CD4-positive, alpha-beta T cell treated with Interleukin-10 for 1 hour (primary cell): ENCODE measurements around the gene QPCTL.
"Not testable (repeated sequence)": the region's sequence is repeated elsewhere in the genome, so short reads cannot be mapped to it uniquely, and the experiment has no call there.

Experiments
- DNase-seq: peaks from one replicate; pipeline ENCODE4 v3.0.0-alpha.2; 2020

Gene QPCTL

DNA sequence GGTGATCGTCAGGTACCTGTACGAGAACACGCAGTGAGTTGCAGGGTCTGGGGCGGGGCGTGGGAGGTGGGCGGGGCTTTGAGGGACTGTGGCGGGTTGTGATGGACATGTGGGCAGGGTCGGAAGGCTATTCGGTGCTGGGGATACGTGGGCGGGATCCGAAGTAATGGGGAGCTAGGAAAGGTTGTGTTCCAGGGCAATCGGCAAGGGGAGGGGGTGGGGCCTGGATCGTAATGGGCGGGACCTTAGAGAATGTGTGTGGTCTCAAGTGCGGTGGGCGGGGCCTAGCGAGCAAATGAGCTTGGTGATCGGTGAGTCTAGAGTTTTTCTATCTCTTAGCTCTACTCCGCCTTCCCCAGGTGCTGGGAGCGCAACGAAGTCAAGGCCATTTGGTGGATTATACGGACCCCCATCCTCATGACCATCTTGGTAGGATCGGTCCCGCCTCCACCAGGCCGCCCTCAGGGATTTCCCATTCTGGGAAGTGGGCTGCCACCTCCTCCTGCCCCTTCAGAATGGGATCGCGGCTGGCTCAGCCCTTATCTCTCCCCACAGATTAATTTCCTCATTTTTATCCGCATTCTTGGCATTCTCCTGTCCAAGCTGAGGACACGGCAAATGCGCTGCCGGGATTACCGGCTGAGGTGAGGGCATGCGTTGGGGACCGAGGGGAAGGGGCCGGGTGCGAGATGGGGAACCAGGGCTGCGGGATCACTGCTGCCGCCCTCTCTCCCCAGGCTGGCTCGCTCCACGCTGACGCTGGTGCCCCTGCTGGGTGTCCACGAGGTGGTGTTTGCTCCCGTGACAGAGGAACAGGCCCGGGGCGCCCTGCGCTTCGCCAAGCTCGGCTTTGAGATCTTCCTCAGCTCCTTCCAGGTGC is 14.9 kb upstream of the QPCTL start:
- DNase-seq, result peak; percentile 87

DNA sequence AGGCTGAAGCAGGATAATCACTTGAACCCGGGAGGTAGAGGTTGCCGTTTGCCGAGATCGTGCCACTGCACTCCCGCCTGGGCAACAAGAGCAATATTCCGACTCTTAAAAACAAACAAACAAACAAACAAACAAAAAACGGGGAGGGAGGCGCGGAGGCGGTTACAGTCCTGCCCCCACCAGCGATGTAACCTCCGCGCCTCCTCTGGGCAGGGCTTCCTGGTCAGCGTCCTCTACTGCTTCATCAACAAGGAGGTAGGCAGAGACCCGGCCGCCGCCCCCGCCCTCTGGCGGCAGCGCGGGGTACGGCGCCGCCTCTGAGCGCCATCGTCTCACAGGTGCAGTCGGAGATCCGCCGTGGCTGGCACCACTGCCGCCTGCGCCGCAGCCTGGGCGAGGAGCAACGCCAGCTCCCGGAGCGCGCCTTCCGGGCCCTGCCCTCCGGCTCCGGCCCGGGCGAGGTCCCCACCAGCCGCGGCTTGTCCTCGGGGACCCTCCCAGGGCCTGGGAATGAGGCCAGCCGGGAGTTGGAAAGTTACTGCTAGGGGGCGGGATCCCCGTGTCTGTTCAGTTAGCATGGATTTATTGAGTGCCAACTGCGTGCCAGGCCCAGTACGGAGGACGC is 11.0 kb upstream of the QPCTL start:
- DNase-seq, result peak; percentile 91

GRCh38 chr19:45682117-45682516 is 10.3 kb upstream of the QPCTL start:
- no peak for DNase-seq

DNA sequence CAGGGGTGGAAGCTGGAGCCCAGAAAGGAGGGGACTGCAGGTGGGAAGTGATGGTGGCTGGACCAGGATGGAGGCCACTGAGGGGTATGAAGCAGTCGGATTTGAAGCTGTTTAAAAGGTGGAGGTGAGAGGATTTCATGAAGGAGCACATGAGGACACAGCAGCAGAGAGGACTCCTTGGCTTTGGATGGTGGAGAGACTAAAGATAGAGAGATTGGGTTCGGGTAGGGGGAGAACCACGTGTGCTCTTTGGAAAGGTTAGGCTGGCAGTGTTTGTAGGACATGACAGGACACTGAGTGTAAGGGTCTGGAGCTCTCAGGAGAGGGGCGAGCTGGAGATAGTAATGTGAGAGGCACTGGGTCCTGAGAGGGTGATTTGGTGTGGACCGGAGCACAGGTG is 9.6 kb upstream of the QPCTL start:
- no peak for DNase-seq

GRCh38 chr19:45685045-45685444 is 7.4 kb upstream of the QPCTL start:
- DNase-seq, result not testable (repeated sequence)

- no peak for DNase-seq
Measured at GRCh38 chr19:45687599-45687998, 4.9 kb upstream of the QPCTL start.

- DNase-seq, result peak; percentile 94
Measured at GRCh38 chr19:45691516-45692186, 815 bp upstream of the QPCTL start, which contains the start of gene SNRPD2. SNRPD2 (minus strand) TSS chr19:45691953; CDS start chr19:45691888, 65 bp downstream.

- DNase-seq, result peak; percentile 70
Measured at GRCh38 chr19:45693106-45693788, 781 bp downstream of the QPCTL start.

DNA sequence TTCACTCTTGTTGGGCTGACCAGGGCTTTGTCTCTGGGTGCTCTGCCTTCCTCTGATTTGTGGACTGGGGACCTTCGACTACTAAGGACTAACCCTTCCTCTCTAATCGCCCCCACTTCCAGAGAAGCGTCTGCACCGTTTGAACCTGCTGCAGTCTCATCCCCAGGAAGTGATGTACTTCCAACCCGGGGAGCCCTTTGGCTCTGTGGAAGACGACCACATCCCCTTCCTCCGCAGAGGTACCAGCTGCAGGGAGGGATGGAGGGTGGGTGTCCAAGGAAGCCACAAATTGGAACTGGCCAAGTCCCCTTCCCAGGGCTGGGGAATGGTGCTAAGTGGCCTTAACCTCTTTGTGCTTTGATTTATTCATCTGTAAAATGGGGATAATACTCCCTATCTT is 9.2 kb downstream of the QPCTL start:
- no peak for DNase-seq

GRCh38 chr19:45705115-45705514 is 12.6 kb downstream of the QPCTL start:
- DNase-seq, result no peak

DNA sequence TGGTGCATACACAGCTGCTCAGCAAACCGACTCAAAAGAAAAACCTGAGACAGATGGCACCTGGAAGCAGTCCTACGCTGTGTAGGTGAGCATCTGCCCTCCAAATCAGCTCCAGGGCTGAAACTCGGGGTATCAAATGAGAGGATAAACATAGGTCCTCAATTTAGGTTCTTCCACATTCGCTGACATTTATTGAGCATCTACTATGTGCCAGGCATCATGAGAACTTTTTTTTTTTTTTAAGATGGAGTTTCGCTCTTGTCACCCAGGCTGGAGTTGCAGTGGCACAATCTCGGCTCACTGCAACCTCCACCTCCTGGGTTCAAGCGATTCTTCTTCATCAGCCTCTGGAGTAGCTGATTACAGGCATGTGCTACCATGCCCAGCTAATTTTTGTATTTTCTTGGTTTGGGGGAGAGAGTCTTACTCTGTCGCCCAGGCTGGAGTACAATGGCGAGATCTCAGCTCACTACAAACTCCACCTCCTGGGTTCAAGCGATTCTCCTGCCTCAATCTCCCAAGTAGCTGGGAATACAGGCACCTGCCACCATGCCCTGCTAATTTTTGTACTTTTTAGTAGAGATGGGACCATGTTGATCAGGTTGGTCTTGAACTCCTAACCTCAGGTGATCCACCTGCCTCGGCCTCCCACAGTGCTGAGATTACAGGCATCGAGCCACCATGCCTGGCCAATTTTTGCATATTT is 13.4 kb downstream of the QPCTL start:
- DNase-seq, result no peak

DNA sequence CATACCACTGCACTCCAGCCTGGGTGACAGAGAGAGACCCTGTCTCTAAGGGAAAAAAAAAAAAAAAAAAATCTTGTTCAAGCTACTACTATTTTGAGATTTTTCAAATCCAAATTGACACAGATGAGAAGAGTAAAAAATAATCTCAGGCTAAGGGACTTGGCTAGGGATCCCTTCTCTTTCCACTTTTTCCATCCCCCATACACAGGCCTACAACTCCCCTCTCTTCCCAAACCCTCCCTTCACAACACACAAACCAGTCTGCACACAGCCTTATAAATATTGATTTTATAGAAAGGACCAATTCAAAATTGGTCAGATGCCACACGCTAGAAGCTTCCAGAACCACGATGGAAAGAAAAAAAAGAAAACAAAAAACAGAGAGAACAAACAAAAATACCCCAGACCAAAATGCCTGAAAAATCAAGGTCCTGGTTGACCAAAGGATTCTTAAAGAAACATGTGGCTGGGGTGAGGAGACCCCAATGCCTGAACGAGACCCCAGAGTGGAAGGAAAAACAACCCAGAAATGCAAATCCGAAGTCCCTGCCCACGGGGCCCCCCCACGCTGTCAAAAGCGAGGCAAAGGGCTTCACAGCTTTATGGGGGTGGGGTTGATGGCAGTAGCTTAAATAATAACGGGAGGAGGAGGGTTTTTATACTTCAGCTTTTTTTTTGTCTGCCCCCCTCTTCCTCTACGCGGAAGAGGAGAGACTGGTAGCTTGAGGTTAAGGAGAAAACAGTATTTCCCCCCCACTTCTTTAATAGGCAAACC is 18.1 kb downstream of the QPCTL start:
- DNase-seq, result no peak

- no peak for DNase-seq
Measured at GRCh38 chr19:45711851-45712698, 19.6 kb downstream of the QPCTL start.

- DNase-seq, result no peak
Measured at GRCh38 chr19:45712699-45713067, 20.2 kb downstream of the QPCTL start.

GRCh38 chr19:45713141-45713540 is 20.7 kb downstream of the QPCTL start:
- DNase-seq, result no peak

- no peak for DNase-seq
Measured at GRCh38 chr19:45715139-45715538, 22.7 kb downstream of the QPCTL start.

DNA sequence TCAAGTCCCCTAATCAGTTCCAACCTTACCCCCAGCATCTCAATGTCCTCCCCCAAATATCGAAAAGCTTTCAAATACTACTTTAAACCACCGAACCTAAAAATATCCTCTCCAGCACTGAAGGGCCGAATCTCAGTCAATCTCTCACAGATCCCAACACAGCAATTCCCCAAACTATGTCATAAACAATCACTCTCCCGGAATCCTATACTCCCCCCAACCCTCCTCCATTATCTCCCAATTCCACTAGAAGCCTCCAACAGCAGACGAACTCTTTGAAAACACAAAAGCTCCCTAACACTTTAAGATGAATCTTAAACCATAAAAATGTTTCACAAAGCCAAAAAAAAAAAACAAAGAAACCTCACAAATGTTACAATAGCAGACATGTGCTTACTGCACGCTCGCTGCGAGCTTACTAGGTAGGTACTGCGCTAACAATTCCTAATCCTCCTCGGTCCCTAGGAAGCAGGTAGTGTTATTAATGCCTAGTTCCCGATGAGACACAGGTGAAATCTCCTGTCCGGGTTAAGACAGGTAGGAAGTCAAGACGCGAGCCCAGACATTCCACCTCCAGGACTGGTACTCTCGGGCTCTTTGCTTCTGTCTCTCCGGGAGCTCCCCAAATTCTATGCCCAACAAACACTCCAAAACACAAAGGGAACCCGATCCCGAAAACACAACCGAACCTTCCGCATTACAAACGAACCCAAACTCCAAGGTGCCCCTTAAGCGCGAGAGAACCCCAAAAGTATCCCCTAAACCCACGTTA is 24.1 kb downstream of the QPCTL start:
- no peak for DNase-seq

DNA sequence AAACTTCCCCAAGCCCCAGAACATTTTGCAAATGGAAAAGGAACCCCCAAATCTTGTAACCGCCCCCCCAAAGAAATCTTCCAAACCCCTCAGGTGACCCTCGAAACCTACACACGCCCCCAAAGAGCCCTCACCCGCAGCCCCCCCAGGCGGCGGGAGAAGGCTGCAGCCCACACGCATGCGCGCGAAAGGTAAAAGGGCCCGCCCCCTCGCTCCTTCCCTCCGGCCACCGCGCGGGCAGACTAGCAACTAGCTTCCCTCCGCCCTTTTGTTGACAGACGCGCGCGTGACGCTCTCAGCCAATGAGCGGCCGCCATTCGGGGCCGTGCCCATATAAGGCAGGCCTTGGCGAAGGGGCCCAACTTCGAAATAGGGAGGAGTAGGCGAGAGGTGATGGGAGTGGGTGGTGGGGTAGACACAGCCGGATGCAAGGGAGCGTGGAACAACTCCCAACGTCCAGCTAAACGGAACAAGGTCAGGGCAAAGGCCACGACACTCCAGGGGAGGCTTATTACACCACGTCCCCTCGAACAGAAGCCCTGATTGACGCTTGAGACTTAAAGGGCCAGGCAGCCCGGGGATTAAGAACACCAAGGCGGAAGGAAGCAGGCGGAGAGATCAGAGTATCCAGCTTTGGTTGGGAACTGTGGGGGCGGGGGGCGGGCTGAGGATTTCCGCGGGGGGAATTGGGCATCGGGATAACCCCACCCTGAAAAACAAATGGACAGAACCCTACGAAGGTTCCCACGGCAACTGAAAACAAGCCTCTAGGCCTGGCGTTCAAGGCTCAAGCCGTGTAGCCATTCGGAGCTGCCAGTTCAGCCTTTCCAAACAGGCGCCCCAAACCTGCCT is 24.9 kb downstream of the QPCTL start:
- peak; percentile 99 for DNase-seq
